ENCODE measurements around the gene ISYNA1.

Gene ISYNA1

DNA sequence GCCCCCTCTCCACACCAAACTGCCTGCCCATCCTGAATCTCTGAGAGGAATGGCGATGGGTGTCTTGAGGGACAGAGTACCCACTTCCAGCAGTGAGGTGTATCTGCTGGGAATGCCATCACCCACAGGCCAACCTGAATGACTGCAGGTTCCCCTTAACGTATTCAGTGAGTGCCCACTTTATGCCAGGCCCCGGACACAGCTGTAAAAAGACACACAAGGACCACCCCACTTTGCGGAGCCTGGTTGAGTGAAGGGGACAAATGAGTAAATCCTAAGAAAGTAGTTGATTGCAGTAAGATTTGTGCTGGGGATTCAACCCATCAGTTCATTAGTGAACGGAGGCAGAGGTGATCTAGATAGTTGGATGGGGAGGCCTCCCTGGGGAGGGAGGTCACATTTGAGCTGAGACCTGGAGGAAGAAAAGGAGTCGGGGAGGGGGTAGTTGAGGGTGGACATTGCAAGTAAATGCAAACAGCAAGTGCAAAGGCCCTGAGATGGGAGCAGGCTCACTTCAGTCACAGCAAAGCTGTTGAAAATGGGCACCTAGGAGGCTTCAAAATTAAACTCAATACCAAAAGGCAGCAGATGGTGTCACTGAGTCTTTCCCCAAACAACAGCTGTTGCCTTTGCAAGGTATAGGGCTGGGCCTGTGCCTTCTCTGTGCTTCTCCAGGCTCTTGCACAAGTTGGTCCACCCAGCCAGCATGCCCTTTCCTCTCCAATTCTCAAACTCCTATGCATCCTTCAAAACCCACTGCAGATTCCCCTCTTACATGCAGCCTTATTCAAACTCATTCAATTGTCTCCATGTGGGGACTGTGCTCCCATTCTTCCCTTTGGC, 47.6 kb downstream of the ISYNA1 start:
- DNase-seq = no peak

DNA sequence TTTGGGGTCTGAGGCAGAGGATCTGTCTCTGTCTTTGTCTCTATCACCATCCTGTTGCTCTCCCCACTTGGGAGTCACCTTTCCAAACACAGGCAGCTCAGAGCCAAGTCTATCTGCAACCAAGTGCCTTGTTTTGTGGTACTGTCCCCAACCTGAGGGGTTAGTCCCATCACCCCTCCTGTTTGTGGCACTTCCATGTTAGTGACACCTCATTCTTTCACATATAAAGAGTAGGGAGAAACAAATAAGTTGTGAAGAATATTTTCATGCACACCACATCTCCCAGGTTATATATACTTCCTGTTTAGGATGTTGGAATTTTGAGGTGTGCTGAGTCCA, 48.2 kb downstream of the ISYNA1 start:
- DNase-seq = no peak

DNA sequence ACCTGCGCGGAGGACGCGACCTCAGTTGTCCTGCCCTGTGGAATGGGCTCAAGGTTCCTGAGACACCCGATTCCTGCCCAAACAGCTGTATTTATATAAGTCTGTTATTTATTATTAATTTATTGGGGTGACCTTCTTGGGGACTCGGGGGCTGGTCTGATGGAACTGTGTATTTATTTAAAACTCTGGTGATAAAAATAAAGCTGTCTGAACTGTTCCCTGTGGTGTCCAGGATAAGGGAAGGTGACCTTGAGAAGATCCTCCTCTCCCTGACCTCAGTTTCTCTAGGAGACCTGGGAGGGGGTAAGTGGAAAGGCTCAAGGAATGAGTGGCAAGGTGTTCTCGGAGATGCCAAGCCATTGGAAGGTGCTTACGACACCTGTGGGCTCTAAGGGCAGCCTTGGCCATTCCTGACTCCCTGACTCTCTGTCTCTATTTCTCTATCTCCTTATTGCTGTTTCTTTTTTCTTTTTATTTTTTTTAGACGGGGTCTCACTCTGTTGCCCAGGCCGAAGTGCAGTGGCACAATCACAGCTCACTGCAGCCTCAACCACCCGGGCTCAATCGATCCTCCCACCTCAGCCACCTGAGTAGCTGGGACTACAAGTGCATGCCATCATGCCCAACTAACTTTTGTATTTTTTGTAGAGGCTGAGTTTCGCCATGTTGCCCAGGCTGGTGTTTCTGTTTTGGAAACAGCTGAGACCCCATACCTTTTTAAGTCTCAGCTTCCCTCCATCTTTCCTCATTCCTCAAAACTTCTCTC, 48.8 kb downstream of the ISYNA1 start:
- no peak for DNase-seq

DNA sequence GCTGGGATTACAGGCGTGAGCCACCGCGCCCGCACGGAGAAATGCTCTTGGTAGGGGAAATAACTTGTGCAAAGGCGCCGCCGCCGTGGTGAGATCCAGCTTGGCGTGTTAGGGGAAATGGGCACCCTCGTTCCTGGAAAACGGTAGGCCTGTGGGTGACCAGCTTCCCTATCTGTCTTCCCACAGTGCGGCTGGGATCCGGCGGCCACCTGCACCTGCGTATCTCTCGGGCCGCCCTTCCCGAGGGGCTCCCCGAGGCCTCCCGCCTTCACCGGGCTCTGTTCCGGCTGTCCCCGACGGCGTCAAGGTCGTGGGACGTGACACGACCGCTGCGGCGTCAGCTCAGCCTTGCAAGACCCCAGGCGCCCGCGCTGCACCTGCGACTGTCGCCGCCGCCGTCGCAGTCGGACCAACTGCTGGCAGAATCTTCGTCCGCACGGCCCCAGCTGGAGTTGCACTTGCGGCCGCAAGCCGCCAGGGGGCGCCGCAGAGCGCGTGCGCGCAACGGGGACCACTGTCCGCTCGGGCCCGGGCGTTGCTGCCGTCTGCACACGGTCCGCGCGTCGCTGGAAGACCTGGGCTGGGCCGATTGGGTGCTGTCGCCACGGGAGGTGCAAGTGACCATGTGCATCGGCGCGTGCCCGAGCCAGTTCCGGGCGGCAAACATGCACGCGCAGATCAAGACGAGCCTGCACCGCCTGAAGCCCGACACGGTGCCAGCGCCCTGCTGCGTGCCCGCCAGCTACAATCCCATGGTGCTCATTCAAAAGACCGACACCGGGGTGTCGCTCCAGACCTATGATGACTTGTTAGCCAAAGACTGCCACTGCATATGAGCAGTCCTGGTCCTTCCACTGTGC, 49.6 kb downstream of the ISYNA1 start:
- peak; percentile 84 for DNase-seq

DNA sequence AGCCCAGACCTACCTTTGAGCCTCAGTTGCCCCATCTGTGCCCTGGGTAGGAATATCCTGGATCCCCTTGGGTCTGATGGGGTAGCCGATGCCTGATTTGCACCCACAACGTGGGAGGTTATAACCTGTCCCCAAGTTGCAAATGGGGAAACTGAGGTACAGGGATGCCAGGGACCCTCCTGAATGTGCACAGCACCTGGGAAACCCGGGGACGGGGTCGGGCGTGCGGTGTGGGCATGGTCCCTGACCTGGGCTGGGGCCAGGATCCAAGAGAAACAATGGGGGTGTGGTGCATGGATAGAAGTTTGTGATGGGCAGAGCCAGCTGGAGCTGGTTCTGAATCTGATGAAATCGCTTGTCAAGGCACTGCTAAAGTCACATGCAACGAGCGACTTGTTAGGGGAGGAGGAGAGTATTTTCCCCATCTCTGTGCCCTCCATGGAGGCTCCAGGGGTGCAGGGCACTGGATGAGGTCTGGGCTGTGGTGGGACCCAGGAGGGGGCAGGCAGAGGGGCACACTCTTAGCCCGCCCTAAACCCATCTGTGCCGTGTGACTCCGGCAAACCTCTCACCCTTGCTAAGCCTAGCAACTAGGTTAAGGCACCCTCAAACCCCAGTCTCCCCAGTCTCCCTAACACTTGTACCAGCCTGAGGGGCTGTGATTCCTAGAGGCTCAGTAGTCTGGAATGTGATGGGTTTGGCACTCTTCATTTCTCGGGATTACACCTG, 51.2 kb downstream of the ISYNA1 start:
- no peak for DNase-seq

DNA sequence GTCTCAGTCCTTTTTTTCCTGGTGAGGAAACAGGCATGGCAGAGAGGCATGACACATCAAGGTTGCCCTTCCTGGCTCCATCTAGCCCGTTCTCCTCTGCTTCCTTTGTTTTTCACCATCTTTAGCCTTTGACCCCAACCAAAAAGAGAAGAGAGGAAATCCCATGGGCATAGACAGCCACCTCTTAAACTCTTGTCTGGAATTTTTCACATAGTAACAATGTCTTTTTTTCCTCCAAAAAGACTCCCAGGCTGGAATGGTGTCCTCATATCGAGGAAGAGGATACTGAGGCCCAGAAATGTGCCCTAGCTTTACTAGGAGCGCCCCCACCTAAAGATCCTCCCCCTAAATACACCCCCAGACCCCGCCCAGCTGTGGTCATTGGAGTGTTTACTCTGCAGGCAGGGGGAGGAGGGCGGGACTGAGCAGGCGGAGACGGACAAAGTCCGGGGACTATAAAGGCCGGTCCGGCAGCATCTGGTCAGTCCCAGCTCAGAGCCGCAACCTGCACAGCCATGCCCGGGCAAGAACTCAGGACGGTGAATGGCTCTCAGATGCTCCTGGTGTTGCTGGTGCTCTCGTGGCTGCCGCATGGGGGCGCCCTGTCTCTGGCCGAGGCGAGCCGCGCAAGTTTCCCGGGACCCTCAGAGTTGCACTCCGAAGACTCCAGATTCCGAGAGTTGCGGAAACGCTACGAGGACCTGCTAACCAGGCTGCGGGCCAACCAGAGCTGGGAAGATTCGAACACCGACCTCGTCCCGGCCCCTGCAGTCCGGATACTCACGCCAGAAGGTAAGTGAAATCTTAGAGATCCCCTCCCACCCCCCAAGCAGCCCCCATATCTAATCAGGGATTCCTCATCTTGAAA, 52.0 kb downstream of the ISYNA1 start, which contains the start of gene GDF15:
TSS of gene GDF15 (plus strand) at position 484 of the 868 bp plus-strand sequence. CDS start at position 516, 32 bp downstream.
- no peak for DNase-seq

DNA sequence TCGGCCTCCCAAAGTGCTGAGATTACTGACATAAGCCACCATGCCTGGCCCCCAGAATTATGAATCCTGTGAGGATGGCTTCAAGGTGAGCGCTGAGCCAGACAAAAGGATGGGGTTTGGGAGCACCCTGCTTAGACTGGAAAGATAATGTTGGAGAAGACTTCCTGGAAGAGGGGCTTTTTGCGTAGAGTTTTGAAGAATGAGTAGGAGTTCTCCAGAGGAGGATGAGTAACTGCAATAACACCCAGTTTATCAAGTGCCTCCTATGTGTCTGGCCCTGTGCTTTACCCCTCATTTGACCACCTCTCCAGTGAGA, 52.6 kb downstream of the ISYNA1 start:
- no peak for DNase-seq

DNA sequence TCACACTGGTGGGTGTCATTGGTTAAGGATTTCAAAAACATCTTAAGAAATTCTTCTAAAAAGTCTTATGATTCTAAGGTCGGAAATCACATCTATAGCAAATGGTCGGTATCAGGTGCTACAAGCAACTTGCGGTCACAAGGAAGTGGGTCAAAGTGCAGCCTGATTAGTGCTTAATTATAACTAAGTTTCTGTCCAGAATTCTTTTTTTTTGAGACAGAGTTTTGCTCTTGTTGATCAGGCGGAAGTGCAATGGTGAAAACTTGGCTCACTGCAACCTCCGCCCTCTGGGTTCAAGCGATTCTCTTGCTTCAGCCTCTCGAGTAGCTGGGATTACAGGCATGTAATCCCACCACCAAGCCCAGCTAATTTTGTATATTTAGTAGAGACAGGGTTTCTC, 53.2 kb downstream of the ISYNA1 start:
- DNase-seq = no peak
